CD4-positive, alpha-beta T cell treated with Interleukin-4 for 1 hour (primary cell): ENCODE data around the gene NCR3LG1.

Source experiments
- DNase-seq, 2 donors: peaks; one replicate each; pipeline ENCODE4 v3.0.0-alpha.2; 2020 to 2022

NCR3LG1 gene

GRCh38 chr11:17351510-17352176 is at the start of gene NCR3LG1:
Gene NCR3LG1, plus strand, starts transcription at chr11:17351800. Its CDS starts 170 bp downstream, at chr11:17351970.
- DNase-seq: peak; percentile 70 to 78

GRCh38 chr11:17313349-17314231 is 38.0 kb upstream of the NCR3LG1 start:
- DNase-seq: no peak

DNA sequence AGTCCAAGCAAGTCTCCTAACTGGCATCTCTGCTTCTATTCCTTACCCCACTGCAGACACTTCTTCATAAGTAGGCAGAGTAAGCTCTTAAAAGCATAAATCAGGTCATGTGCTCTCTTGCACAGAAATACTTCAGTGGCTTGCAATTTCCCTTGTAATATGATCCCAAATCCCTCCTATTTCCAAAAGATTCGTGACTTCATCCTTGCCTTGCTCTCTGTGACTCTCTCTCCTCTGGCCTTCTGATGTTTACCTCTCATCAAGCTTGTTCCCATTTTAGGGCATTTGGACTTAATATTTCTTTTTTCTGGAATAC is 37.4 kb upstream of the NCR3LG1 start:
- no peak for DNase-seq

GRCh38 chr11:17314904-17315426 is 36.6 kb upstream of the NCR3LG1 start:
- DNase-seq: no peak

GRCh38 chr11:17328871-17329494 is 22.6 kb upstream of the NCR3LG1 start:
- no peak for DNase-seq

DNA sequence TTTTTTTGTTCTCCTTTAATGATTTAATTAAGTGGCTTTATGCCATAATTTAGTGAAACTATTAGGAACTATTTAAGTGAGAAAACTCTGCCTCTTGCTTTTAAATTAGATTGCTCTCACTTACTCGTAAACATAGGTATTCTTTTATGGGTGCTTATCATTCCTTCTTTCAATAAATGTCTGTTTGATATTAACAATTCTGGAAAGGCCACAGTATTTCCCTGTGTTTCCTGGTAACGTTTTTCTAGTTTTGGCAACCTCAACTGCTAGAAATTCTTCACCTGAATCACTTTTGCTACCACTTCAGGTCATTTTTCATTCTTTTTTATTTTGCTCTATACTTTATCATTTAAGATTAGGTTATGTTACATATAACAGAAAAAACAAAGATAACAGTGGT is 19.9 kb upstream of the NCR3LG1 start:
- DNase-seq: no peak

- DNase-seq: peak in 1 of 2 donors; percentile 17
These were observed 17.6 kb upstream of the NCR3LG1 start for GRCh38 chr11:17333799-17334586.

DNA sequence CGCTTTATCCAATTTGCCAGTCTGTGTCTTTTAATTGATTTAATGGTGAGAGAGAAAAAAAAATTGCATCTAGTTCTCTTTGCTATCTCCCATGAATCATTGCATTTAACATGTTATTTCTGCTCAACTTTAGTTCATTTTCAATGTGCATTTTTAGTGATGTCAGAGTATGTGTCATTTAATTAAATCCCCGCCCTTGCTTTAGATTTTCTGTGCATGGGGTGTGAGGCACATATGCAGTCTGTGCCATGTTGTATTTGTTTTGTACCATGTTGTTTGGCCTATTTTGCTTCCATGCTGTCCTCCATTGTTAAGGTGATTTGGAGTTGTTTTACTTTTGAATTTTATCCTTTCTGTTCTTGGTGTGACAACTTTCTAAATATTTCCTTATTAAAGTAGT is 8.3 kb upstream of the NCR3LG1 start:
- DNase-seq: no peak

DNA sequence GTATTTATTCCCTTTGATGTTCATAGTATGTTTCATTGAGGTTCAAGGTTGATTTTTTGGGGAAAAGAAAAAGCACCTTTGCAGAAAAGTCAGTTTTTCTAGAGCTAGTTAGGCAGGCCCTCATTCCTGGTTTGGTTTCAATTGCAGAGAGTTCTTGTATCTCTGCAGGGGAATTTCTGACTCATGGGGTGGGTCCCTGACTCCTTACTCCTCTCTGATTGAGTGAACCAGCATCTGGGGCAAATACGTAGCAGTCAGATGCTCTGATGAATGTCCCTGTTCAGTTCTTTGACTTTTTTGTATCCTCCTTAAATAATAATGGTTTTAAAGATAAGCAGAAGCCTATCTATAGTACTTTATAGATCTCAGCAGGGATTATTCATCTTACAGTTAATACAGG is 7.7 kb upstream of the NCR3LG1 start:
- no peak for DNase-seq

GRCh38 chr11:17347676-17348075 is 3.9 kb upstream of the NCR3LG1 start:
- no peak for DNase-seq

DNA sequence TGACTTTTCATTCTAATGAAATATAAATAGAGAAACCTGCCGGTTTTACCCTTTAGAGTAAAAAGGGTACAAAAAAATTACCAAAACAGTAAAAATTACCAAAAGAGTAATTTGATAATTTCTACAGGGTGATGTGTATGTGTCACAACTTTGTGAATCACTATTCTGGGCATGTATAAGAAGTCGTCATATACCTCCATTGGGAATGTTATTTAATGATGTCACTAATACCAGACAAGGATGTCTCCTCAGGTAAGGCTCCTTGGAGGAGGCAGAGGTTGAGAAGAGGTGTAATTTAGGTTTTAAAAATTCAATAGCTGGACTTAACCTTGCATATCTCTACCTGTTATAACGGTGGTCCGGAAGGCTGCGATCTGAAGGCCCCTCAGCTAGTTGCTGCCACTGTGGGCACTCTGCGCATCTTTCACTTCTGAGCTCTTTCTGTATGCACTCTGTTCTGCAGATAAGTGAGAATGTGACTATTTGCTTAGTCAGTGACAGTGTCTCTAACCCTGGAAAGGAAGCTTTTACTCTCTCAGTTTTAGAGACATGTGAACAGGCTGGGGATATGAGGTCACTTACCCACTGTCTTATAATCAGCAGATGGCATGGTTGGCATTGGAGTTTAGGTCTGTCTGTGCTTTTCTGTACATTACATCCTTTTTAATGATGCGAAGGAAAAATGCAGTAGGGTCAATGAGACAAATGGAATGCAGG is 987 bp upstream of the NCR3LG1 start:
- no peak for DNase-seq

GRCh38 chr11:17351172-17351509 is 459 bp upstream of the NCR3LG1 start:
- DNase-seq: no peak

- DNase-seq: peak; percentile 50 to 62
These were observed 1.6 kb downstream of the NCR3LG1 start for GRCh38 chr11:17352950-17353820.

DNA sequence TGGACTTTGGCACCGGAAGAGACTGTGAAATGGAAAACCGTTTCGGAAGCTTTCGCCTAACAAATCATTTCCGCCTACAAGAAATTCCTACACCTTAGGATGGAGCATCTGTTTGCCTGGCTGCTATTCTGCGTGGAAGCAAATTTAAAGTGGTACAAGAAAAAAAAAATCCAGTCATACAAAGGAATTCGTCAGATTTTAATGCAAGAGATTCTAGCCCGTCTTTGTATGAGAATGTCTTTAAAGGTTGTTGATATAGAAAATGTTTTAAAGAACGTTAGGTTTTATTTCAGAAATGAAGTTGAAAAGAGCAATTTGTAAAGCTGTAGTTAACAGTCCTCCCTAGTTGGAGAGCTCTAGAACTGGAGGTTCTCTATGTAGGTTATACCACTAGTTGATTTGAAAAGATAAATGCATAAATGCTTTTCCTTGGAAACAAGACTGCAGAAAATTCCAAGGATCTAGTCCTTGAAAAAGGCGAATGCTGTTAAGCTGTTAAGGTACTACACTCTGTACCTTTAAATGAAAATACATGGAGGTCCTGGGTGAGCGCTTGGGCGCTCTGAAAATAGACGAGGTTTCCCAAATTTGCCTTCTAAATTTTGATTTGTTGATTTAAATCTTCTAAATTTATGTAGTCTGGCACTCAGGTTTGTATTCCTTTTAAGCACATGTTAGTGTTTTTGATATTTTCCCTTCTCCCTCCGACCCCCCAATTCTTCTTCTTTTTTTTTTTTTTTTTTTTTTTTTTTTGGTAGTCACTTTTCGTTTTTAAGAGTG is 2.4 kb downstream of the NCR3LG1 start:
- peak in 1 of 2 donors; percentile 5 for DNase-seq

DNA sequence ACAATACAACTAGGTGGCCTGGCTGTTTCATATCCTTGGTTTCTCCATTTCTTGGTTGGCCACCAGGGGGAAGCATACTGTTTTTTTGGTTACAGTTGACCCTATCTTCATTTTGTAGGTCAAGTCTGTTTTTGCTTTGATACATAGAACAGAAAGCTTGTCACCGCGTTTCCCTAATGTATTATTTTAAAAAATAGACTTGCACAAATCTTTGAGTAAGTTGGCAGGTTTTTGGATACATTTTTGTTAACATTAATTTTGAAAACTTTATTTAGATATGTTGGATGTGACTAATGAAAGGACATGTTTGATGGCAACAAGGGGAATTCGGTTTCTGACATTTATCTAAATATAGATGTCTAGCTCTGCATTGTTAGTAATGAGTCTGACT is 3.0 kb downstream of the NCR3LG1 start:
- DNase-seq: peak; percentile 70 to 80

DNA sequence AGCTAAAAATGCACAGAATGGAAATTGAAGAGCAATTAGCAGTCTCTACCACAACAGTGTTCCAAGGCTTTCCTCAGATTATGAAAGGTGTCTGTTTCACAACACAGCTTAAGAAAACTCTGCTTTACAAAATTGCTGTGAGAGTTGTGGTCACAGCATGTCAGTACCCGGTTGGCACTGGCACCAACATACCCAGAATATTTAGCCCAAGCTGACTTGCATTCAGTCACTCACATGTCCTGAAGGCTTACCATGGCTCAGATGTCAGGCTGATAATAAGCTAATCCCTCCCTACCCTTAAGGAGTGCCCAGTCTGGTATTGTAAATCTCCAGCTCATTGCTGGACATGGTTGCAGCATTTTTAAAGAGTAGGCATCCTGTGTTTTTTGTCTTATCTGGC is 14.9 kb downstream of the NCR3LG1 start:
- DNase-seq: no peak

DNA sequence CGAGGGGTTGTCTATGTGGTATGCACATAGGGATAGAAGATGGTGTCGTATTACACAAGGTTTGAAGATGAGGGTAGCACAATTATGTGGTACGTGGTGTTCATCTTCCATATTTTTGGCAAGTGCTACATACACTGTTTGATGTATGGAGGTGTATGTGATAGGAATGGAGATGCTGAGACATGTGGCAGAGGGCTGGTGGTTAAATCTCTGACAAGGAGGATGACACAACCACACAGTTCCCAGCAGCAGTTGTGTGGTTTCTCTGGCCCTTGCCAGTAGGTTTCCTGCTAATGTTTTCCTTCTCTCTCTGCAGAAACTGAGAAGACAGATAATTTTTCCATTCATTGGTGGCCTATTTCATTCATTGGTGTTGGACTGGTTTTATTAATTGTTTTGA is 17.0 kb downstream of the NCR3LG1 start:
- no peak for DNase-seq

DNA sequence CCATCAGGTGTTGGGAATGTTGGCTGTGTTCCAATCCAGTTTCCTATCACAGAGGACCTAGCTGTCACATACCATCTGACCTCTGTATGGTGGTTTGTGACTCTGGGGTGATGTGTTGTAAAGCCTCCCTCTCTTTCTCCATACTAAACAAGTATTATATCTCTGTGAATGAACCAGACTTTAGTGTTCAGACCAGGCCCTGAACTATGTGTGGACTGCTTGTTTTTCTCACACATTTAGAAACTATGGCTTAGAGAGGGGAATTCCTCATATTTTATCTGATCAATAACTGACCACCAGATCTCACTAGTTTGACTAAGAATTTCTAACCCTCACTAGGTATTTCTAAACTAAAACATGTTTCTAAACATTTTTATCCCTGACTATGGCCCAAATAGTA is 17.5 kb downstream of the NCR3LG1 start:
- no peak for DNase-seq

- no peak for DNase-seq
These were observed 18.2 kb downstream of the NCR3LG1 start for GRCh38 chr11:17369684-17370243.

- no peak for DNase-seq
These were observed 20.0 kb downstream of the NCR3LG1 start for GRCh38 chr11:17371614-17372013.
